B cell (primary cell): ENCODE results near the gene UNC5A. TPM values are rescaled to one million over a fixed set of nuclear protein-coding genes. Genes with fewer than 3 reads are reported as not detected.

ENCODE experiments used
- ATAC-seq: fragments of 200-7000 bp; cut with Tn5 transposase; one replicate; pipeline ENCODE4 v1.10.0; 2021; ENCODE audit warnings: low read depth, mild to moderate bottlenecking, moderate number of reproducible peaks, moderate library complexity
- CTCF ChIA-PET: fragments of 350-600 bp; sonication (Branson Sonifier 250); formaldehyde crosslinking; loops from one replicate; lab custom pipeline; 2021; ENCODE audit warnings: antibody characterized with exemption, inconsistent platforms; lab: Charles Lee
- POLR2A ChIA-PET: fragments of 350-600 bp; sonication (Branson Sonifier 250); formaldehyde crosslinking; loops from one replicate; lab custom pipeline; 2021; ENCODE audit warnings: antibody characterized with exemption; lab: Charles Lee
- DNase-seq: peaks from one replicate; pipeline ENCODE4 v3.0.0; 2013
- H2AFZ ChIP-seq: 2 replicates; pipeline ENCODE4 v1.6.1; 2012; ENCODE audit warnings: mild to moderate bottlenecking, low read depth, low read length; ENCODE audit not compliant: insufficient read depth, poor library complexity, severe bottlenecking
- H3K27ac ChIP-seq, 2 donors: 1 replicate in 1 of 2; 2 replicates in 1 of 2; pipeline ENCODE4 v1.5.1; 2012 to 2013; ENCODE audit warnings: low read length in 2 of 2, mild to moderate bottlenecking in 2 of 2, moderate library complexity in 1 of 2
- H3K27me3 ChIP-seq, 4 experiments: fragments of 200-600 bp in 1 of 4; sonication (generic) in 1 of 4; replicated peaks in 1 of 4; 1 replicate in 2 of 4; 2 replicates in 2 of 4; pipeline versions ENCODE4 v1.6.1 to v1.7.0; 2013 to 2016; ENCODE audit warnings: low read length in 3 of 4, mild to moderate bottlenecking in 2 of 4, mixed read lengths in 1 of 4, moderate library complexity in 1 of 4; ENCODE audit not compliant: insufficient read depth in 4 of 4, control insufficient read depth in 3 of 4; ENCODE audit errors: control extremely low read depth in 1 of 4
- H3K36me3 ChIP-seq, 2 experiments: replicated peaks in 1 of 2; 1 replicate in 1 of 2; 2 replicates in 1 of 2; pipeline versions ENCODE4 v1.6.1 to v1.7.1; 2013; ENCODE audit warnings: low read length in 1 of 2; ENCODE audit not compliant: insufficient read depth in 2 of 2, control insufficient read depth in 1 of 2; ENCODE audit errors: control extremely low read depth in 1 of 2, extremely low read depth in 1 of 2
- H3K4me1 ChIP-seq, 2 donors: fragments of 200-600 bp in 1 of 2; sonication (generic) in 1 of 2; 1 replicate in 1 of 2; 2 replicates in 1 of 2; pipeline versions ENCODE4 v1.5.1 to v1.6.1; 2013 to 2017; ENCODE audit warnings: low read length in 2 of 2; ENCODE audit not compliant: control insufficient read depth in 2 of 2, insufficient read depth in 2 of 2
- H3K4me2 ChIP-seq: replicated peaks from 2 replicates; pipeline ENCODE3; 2012; ENCODE audit warnings: mild to moderate bottlenecking, low read depth, low read length; ENCODE audit not compliant: poor library complexity, severe bottlenecking
- H3K4me3 ChIP-seq, 5 experiments: fragments of 200-600 bp in 1 of 5; sonication (generic) in 1 of 5; 1 replicate in 3 of 5; 2 replicates in 2 of 5; pipeline versions ENCODE4 v1.5.1 to v1.7.0; 2011 to 2016; ENCODE audit warnings: low read length in 4 of 5, mild to moderate bottlenecking in 4 of 5, low read depth in 2 of 5, control low read depth in 1 of 5, moderate library complexity in 1 of 5; ENCODE audit not compliant: insufficient read depth in 1 of 5; ENCODE audit errors: control extremely low read depth in 1 of 5, extremely low read depth in 1 of 5
- H3K79me2 ChIP-seq: fragments of 200-600 bp; sonication (generic); one replicate; pipeline ENCODE4 v1.6.0; 2016; ENCODE audit warnings: low read length; ENCODE audit not compliant: control insufficient read depth, insufficient read depth
- H3K9ac ChIP-seq: fragments of 200-600 bp; sonication (generic); 2 replicates; pipeline ENCODE4 v1.6.1; 2017; ENCODE audit warnings: mild to moderate bottlenecking, low read length, moderate library complexity
- H3K9me3 ChIP-seq, 3 donors: one replicate each; pipeline versions ENCODE4 v1.6.1 to v1.7.1; 2013; ENCODE audit warnings: low read length in 2 of 3; ENCODE audit not compliant: control insufficient read depth in 2 of 3, insufficient read depth in 1 of 3; ENCODE audit errors: control extremely low read depth in 1 of 3
- H4K20me1 ChIP-seq: 2 replicates; pipeline ENCODE4 v1.6.0; 2012; ENCODE audit warnings: mild to moderate bottlenecking, low read length; ENCODE audit not compliant: insufficient read depth, control insufficient read depth, poor library complexity, severe bottlenecking
- H3K27ac Mint-ChIP-seq: one replicate; pipeline ENCODE4 v1.8.0; 2021; ENCODE audit warnings: mixed read lengths
- H3K27me3 Mint-ChIP-seq: one replicate; pipeline ENCODE4 v1.8.0; 2021; ENCODE audit warnings: mixed read lengths
- H3K4me1 Mint-ChIP-seq: one replicate; pipeline ENCODE4 v1.8.0; 2021; ENCODE audit warnings: mixed read lengths
- H3K4me3 Mint-ChIP-seq: one replicate; pipeline ENCODE4 v1.8.0; 2021; ENCODE audit warnings: mixed read lengths
- H3K9me3 Mint-ChIP-seq: one replicate; pipeline ENCODE4 v1.8.0; 2022; ENCODE audit warnings: mixed read lengths; ENCODE audit not compliant: insufficient read depth
- CTCF ChIP-seq: fragments of 200-600 bp; IDR thresholded peaks from one replicate; pipeline ENCODE4 v1.8.0; 2022; ENCODE audit warnings: antibody characterized with exemption, mild to moderate bottlenecking
- EZH2 ChIP-seq: IDR thresholded peaks from 2 replicates; pipeline ENCODE4 v1.6.1; 2012; ENCODE audit warnings: borderline replicate concordance, low read depth, mild to moderate bottlenecking, moderate library complexity, low read length; ENCODE audit not compliant: insufficient read depth, poor library complexity, severe bottlenecking
- WGBS: methylation state at CpG from one replicate; pipeline ENCODE4 v1.1.5; 2013; ENCODE audit warnings: missing lambda C conversion rate; ENCODE audit not compliant: insufficient coverage; 5-methylcytosine and 5-hydroxymethylcytosine counted together
- intact Hi-C: fragments of 100-400 bp; cut with micrococcal nuclease; formaldehyde crosslinking; loops from one replicate; pipeline ENCODE4 v1.10.0; 2022
- polyA plus RNA-seq: library from polyadenylated mRNA; depleted of rRNA; stranded (reverse); fragments of >200 nt; gene quantifications from 2 replicates; pipeline ENCODE4 v1.2.3, GENCODE V29; 2012
- total RNA-seq, 2 donors: library from RNA; stranded (reverse); fragments of 120-200 nt in 1 of 2; gene quantifications; 1 replicate in 1 of 2; 2 replicates in 1 of 2; pipeline versions ENCODE4 v1.2.3 to v1.2.4, GENCODE V29; 2013 to 2022

UNC5A gene
- total and polyA plus RNA-seq, 2 donors (not counting 1 experiment from before 2014, with no cell fraction given), result not detected

GRCh38 chr5:176806137-176806536, 4.2 kb upstream of the UNC5A start:
- H3K9ac ChIP-seq, result no peak overlapping the region
- Mint-ChIP-seq H3K27ac (no peak overlapping the region), H3K4me3 (no peak overlapping the region), H3K4me1 (peaks cover 8% of the 10 kb centered on the region), H3K27me3 (peaks cover 50% of the 10 kb centered on the region), H3K9me3 (no peaks in the 10 kb centered on the region)
- no peak overlapping the region for H3K4me2 ChIP-seq
- H3K4me3 ChIP-seq, result no peak overlapping the region
- POLR2A ChIA-PET, result no interaction called here
- H3K79me2 ChIP-seq, result no peaks in the 10 kb centered on the region
- H2AFZ ChIP-seq, result no peak overlapping the region
- no peak overlapping the region for H3K27ac ChIP-seq
- H3K36me3 ChIP-seq, result no peaks in the 10 kb centered on the region
- H3K27me3 ChIP-seq, result peaks cover 0 to 37% (median 13%) of the 10 kb centered on the region in 4 experiments
- CTCF ChIA-PET, result no interaction called here
- intact Hi-C loops, result no loop called here
- H3K4me1 ChIP-seq, result peaks cover 10 to 12% of the 10 kb centered on the region in 2 donors
- WGBS, result 0% methylated on average over 1 of the region's 1 CpG
- DNase-seq (no peak), ATAC-seq (no peak)
- no peaks in the 10 kb centered on the region for H4K20me1 ChIP-seq
- TF ChIP-seq EZH2 (no peak), CTCF (no peak)
- peaks cover 0 to 7% (median 0%) of the 10 kb centered on the region in 3 donors for H3K9me3 ChIP-seq

GRCh38 chr5:176809544-176810080, 747 bp upstream of the UNC5A start:
- ChIA-PET CTCF (no interaction called here), POLR2A (no interaction called here)
- Histone ChIP-seq H3K9ac (no peak overlapping the region), H3K4me3 (peak overlapping the region in 2 of 5 experiments; percentile 11 to 44), H4K20me1 (no peaks in the 10 kb centered on the region), H3K79me2 (no peaks in the 10 kb centered on the region), H3K4me1 (peaks cover 15 to 20% of the 10 kb centered on the region in 2 donors), H3K27ac (no peak overlapping the region), H3K27me3 (peaks cover 0 to 65% (median 21%) of the 10 kb centered on the region in 4 experiments), H3K4me2 (peak overlapping the region; percentile 85), H3K36me3 (no peaks in the 10 kb centered on the region), H2AFZ (peak overlapping the region; percentile 51), H3K9me3 (peaks cover 0 to 5% (median 0%) of the 10 kb centered on the region in 3 donors)
- WGBS, result 3% methylated on average over 48 of the region's 48 CpGs
- intact Hi-C loops, result no loop called here
- no peak for TF ChIP-seq CTCF
- TF ChIP-seq EZH2, result no peak
- peak; percentile 17 for DNase-seq
- Mint-ChIP-seq H3K4me3 (peak overlapping the region; percentile 82), H3K9me3 (no peaks in the 10 kb centered on the region), H3K27ac (no peak overlapping the region), H3K4me1 (peaks cover 18% of the 10 kb centered on the region), H3K27me3 (peaks cover 65% of the 10 kb centered on the region)
- ATAC-seq, result no peak
